GM21381 (cell line): Measurements from ENCODE around the gene TBC1D8.
"Not testable (repeated sequence)": the region's sequence is repeated elsewhere in the genome, so short reads cannot be mapped to it uniquely, and the experiment has no call there.

Experiments
- ATAC-seq: cut with Tn5 transposase; IDR thresholded peaks from one replicate; pipeline ENCODE4 v1.9.1; 2021; ENCODE audit warnings: mild to moderate bottlenecking, moderate library complexity; ENCODE audit not compliant: unreplicated experiment

TBC1D8 gene

DNA sequence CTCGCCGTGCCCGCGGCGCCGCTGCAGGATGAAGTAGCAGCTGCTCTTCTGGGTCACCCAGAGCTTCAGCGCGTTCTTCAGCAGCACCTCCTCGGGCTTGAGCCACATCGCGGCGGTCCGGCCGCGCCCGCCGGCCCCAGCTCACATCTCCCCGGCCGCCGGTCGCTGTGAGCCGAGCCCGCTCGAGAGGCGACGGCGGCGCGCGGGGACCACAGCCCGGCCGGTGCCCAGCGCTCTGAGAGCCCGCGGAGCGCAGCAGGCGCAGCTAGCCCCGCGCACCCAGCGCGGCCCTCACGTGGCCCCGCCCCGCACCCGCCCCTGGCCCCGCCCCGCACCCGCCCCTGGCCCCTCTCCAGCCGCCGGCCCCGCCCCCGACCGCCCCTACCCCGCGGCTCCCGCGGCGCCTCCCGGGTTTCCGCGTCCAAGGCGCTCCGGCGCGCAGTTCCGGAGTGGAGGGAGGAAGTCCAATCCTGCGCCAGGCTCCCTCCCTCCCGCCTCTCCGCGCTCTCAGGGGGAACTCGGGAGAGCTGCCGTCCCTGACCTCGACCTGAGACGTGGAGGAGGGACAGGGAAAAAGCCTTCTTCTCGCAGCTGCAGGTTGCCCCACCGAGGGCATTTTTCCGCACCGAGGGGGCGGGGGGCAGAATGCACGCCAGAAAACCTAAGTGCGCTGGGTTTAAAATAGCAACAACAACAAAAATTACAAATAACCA, at the start of gene TBC1D8:
Gene TBC1D8, minus strand, starts transcription at position 237 of the 713 bp plus-strand sequence. Its CDS starts 129 bp downstream, at position 108.
- peak; percentile 73 for ATAC-seq

DNA sequence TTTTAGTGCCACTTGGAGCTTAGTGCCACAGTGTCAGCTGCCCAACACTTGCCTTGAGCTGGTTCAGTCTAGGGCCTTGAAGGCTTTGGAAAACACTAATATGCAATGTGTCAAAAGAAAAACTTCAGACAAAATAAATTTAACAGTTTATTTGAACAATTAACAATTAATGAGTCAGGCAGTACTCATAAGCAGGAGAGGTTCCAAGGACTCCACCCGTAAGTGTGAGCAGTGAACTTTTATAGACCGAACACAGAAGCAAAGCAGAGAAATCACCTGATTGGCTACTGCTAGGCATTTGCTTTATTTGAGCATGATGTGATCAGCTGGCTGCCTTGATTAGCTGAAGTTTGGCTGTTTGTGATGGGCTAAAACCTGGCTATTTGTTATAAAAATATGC, 49.5 kb upstream of the TBC1D8 start:
- no peak for ATAC-seq

DNA sequence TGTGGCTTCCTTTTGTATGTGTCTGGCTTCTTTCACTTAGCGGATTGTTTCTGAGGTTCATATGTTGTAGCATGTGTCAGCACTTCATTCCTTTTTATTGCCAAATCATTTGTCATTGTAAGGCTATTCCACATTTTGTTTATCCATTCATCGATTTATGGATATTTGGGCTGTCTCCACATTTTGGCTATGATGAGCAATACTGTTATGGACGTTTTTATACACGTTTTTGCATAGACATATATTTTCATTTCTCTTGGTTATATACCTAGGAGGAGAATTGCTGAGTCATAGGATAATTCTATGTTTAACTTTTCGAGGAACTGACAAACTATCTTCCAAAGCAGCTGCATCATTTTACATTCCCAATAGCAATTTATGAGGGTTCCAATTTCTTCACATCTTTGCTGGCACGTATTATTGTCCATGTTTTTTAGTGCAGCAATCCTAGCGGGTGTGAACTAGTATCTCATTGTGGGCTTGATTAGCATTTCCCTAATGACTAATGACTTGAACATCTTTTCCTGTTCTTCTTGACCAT, 48.1 kb upstream of the TBC1D8 start:
- ATAC-seq = no peak

DNA sequence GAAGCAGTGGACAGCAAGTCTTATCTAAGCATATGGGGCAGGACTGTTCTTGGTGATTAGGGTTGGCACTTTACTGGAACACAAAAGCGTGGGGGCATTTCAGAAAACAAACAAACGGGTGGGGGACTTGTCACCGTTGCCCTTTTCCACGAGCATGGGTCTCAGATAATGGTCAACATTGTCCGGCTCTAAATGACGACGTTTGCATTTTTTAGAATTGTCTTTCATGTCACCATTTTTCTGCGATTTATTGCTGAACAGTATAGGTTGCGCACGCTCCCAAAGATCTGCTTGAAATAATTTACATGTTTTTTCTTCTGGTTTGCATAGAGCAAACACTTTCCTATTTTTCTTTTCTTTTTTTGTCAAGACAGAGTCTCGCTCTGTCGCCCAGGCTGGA, 46.6 kb upstream of the TBC1D8 start:
- ATAC-seq = no peak

DNA sequence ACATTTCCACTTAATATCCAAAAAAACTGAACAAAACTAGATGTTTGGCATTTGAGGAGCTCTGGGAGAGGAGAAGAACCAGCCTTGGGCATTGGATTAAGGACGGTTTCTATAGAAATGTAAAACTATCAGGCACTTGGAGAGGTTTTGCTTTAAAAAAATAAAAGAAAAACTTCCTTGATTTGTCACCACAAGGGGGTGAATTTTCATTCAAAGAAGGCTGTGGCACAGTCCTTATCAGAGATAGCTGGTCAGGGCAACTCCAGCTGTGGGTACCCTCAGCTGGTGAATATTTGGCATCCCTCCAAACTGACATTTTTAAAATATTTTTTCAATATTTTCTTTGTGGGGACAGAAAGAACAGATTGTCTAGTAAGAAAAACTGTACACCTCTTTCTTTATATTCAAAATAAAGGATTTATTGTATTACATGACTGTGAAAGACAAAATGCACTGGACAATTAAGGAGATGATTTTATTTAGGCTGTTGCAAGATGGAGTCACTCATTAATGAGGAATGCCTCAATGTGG, 46.1 kb upstream of the TBC1D8 start:
- ATAC-seq = no peak

DNA sequence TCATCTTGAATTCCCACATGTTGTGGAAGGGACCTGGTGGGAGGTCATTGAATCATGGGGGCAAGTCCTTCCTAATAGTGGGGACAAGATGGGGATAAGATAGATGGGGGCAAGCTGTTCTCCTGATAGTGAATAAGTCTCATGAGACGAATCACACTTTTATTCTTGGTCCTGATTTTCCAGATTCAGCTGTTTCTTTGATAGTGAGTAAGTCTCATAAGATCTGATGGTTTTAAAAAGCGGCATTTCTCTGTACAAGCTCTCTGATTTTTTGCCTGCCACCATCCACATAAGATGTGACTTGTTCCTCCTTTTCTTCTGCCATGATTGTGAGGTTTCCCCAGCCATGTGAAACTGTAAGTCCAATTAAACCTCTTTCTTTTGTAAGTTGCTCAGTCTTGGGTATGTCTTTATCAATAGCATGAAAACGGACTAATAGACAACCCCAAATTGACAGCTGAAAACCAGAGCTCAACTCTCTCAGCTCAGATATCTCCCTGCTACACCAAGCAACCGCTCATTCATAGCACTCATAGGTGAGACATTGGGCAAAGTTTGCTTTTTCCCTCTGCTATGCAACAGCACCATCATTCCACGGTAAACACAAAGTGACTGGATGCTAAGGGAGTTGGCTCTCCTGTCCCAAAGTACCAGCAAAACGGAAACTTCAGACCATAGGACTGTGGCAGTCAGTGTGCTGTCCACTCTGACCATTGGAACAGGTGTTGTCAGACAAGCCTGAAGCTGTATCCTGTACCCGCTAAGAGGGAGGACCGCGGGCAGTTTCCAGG, 44.9 kb upstream of the TBC1D8 start:
- ATAC-seq = no peak

DNA sequence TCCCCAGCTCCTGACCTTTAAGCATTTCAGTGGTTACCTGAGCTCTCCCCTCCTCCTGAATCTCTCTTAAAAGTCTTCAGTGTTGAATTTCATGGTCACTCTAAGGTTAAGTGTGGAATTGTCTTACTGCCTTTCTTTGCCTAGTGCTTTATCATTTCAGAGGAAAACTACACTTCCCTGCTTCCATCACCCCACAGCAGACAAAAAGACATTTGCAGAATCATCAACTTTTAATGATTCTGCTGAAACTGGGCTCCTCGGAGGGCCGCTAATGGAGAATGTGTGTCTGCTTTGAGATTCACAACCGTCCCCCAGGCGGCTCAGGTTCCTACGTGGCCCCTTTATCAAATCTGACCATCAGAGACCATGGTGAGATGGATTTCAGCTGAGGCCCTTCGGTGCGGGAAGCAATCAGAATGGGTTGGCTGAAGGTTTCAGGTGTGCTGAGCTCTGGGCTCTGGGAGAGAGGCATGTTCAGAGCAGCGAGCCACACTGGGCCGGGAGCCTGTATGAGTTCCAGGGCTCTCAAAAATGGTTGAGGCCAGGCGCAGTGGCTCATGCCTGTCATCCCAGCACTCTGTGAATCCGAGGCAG, 41.9 kb upstream of the TBC1D8 start:
- ATAC-seq = no peak

DNA sequence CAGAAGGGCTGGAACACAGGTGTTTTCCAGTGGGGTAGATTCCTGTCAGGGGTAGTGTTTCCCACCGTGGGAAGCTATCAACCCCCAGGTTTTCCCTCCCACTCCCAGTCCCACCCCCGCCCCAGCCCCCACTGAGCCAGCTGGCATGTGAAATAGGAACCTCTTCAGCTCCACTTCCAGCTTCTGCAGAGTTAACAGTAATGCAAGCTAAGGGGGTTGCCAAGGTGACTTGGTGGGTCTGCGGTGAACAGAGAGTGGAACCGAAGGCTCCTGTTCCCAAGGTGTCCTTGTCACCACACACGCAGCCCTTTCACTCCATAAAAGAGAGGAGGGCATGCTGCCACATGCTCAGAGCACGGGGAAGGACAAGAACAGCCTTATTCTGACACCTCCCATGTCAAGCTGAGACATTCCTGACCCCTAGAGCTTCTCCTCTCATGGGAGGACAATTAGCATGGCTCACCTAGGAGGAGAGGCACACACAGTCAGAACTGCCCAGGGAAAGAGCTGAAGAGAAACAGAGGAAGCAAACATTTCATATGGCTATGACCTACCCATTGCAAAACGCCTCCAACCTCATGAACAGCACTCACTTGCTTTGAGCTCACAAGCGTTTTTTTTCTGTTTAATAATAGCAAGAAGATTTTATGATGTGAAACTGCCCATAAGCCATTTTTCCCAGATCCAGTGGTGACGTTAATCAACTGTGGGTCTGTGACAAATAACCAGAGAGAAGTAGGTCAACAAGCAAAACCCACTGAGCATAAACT, 39.8 kb upstream of the TBC1D8 start:
- no peak for ATAC-seq

DNA sequence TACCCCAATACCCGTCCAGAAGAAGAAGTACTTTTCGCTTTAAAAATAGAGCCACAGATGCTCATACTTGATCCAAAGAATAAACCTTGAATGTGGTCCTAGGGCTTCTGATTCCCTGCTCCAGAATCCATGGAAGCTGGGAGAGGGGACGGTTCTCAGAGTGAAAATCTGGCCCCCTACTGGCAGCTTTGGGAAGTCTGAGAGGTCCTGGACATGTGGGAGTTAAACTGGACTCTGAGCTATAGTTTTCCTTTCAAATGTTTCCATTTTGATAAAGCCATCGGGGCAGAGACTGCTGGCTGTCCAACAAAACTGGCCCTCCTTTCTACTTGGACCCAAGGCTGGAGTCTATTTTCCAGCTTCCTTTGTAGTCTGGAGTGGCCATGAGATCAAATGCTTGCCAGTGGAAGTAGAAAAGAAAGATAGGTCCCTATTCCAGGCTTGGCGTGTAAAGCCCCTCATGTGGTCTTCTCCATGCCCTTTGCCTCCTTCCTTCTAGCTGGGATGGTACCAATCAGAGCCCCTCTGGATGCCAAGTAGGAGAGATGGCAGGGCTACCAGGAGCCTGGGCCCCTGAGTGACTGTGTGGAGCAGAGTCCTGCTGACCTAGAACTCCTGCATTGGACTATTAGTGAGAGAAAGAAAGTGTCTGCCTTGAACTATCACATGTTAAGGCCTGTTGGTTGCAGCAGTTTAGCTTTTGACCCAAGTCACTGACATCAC, 37.7 kb upstream of the TBC1D8 start:
- no peak for ATAC-seq

DNA sequence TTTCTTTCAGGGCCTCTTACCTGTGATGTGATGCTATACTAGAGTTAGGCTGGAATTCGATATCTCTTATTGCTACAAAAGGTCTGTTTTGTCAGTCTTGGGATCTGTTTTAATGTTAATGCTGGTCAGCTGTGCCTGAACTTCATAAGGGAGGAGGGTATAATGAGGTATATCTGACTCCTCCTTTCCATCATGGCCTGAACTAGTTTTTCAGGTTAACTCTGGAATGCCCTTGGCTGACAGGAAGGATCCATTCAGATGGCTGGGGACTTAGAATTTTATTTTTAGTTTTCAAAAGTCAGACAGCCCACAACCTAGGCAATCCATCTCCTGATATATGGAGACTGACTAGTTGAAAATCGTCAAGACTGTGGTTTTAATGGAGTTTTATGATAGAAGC, 35.9 kb upstream of the TBC1D8 start:
- ATAC-seq = no peak

DNA sequence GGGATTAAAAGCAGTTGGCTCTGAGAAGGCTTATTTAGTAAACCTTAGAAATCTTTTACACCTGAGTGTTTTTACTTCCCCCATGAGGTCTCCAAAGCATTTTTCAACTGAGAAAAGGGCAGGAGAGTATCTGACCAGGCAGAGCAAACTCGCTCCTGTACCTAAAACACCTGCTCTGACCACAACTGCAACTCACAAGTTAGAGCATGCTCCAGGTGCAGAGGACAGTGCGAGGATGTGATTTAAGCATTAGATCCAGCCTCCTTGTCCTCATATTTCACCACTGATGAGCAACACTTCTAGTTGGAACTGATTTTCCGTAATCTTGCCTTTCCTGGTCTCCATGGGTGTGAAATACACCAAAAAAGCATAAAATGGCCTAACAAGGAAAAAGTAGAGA, 34.5 kb upstream of the TBC1D8 start:
- ATAC-seq = no peak

DNA sequence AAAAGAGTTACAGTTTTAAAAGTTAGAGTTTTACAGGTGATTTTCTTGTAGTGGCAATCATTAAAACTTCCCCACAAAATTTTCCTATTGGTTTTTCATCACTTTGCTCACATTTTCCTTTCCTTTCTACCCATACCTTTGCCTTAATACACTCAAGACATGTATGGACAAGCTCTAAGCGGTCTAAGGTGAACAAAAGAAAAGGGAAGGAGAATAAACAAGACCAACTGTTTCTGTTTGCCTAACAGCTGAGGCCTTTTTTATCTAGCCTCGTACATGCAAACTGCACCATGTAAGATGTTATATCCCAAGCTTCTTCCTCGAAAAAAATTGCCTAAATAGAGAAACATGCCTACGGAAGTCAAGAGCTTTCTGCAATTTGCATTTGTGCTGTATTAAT, 33.9 kb upstream of the TBC1D8 start:
- no peak for ATAC-seq

DNA sequence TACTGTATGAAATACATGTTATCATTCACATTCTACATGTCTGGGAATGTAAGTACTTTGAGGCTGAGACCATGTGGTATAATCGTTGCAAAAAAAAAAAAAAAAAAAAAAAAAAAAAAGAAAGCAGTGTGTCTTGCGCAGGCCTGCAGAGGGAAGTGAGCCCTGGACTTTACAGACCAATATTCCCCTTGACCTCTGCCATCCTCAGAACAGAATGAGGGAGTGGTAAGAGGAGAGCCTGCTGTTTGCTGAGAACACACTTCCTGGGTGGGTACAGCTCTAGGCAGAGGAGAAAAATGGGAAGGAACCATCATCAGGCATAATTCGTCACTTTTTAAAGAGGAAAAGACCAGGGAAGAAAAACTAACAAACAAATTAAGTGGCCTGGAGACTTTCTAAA, 28.8 kb upstream of the TBC1D8 start:
- no peak for ATAC-seq

DNA sequence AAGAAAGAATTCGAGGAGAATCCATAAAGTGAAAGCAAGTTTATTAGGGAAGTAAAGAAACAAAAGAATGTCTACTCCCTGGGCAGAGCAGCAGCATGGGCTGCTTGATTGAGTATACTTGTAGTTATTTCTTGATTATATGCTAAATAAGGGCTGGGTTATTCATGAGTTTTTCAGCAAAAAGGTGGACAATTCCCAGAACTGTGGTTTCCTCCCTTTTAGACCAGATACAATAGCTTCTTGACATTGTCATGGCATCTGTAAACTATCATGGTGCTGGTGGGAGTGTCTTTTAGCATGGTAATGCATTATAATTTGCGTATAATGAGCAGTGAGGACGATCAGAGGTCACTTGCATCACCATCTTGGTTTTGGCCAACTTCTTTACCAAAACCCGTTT, 25.6 kb upstream of the TBC1D8 start:
- no peak for ATAC-seq

DNA sequence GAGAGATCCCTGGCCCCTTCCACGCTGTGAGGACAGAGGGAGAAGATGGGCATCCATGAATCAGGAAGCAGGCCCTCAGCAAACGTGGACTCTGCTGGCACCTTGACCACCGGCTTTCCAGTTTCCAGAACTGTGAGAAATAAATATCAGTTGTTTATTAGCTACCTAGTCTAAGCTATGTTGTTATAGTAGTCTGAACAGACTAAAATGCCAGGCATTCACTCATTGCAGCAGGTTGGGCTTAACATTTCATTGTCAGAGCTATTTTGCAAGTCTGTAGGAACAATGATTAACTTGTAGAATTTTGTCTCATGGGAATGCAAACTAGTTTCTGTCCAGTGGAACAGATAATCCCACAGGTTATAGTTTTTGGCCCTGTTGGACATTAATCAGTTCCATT, 24.8 kb upstream of the TBC1D8 start:
- no peak for ATAC-seq

DNA sequence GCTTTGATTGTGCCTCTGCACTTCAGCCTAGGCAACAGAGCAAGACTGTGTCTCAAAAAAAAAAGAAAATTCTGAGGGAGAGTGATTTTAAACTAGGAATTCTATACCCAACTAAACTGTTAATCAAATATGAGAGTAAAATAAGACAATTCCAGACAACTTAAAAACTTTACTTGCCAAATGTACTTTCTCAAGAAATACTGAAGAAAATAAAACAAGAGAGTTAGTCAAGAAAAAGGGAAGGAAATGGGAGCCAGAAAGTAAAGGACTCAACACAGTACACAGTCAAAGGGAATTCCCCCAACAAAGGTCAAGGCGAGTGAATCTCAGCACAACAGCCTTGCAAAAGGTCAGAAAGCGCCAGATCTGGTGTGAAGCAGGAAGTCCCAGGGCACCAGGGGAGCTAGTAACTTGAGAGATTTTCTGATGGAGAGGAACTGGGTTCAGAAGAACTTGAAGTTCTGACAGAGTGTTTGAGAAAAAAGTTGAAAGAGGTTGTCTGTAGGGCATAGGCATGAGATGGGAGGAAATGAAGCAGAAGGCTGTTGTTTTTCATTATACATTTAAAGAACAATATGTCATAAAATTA, 22.6 kb upstream of the TBC1D8 start:
- no peak for ATAC-seq

DNA sequence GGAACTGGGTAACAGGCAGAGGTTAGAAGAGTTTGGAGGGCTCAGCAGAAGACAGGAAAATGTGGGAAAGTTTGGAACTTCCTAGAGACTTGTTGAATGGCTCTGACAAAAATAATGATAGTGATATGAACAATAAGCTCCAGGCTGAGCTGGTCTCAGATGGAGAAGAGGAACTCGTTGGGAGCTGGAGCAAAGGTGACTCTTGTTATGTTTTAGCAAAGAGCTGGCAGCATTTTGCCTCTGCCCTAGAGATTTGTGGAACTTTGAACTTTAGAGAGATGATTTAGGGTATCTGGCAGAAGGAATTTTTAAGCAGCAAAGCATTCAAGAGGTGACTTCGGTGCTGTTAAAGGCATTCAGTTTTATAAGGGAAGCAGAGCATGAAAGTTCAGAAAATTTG, 18.6 kb upstream of the TBC1D8 start:
- not testable (repeated sequence) for ATAC-seq

DNA sequence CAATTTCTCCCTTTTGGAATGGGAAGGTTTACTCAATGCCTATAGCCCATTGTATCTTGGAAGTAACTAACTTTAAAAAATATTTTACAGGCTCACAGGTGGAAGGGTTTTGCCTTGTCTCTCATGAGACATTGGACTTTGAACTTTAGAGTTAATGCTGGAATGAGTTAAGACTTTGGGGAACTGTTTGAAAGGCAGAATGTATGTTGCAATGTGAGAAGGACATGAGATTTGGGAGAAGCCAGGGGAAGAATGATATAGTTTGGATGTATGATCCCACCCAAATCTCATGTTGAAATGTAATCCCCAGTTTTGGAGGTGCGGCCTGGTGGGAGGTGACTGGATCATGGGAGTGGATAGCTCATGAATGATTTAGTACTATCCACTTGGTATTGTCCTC, 17.5 kb upstream of the TBC1D8 start:
- ATAC-seq = no peak

DNA sequence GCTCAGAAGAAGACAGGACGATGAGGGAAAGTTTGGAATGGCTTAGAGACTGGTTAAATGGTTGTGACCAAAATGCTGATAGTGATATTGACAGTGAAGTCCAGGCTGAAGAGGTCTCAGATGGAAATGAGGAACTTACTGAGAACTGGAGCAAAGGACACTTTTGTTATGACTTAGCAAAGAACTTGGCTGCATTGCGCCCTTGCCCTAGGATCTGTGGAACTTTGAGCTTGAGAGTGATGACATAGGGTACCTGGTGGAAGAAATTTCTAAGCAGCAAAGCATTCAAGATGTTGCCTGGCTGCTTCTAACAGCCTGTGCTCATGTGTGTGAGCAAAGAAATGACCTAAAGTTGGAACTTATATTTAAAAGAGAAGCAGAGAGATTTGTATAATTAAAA, 16.4 kb upstream of the TBC1D8 start:
- not testable (repeated sequence) for ATAC-seq

DNA sequence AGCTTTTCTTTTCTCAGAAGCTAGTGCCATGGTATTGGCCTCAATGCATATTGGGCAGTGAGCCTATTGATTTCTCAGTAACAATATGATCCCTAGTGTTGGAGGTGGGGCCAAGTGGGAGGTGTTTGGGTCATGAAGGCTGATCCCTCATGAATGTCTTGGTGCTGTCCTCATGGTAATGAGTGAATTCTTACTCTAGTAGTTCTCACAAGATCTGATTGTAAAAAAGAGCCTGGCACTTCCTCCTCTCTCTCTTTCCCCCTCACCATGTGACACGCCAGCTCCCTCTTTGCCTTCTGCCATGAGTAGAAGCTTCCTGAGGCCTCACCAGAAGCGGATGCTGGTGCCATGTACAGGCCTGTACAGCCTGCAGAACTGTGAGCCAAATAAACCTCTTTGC, 12.8 kb upstream of the TBC1D8 start:
- no peak for ATAC-seq
